ENCODE results near the gene FOXO3. TPM values are rescaled to one million over a fixed set of nuclear protein-coding genes. Genes with fewer than 3 reads are reported as not detected.

FOXO3 gene
- total RNA-seq, 4 donors from 2014 or later: 146 to 200 (median 166) TPM

DNA sequence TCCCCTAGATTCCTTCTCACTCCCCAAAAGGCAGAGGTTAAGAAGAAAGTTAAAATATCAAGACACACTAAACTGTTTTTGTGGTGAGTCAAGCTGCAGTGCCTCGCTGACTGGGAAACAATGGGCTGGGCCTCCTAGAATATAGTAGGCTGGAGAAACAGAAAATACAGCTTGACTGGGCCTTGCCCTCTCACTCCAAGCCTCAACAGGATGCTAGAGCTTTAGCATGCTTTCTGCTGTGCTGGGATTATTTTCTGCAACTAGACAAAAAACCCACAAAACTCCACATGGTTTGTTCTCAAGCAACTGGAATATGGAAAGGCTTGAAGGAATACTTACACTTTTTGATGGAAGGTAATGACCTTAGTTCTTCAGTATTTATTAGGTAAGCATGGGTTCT lies 27.9 kb downstream of the FOXO3 start:
- Histone ChIP-seq H3K36me3 (no peaks in the 10 kb centered on the region), H3K27me3 (no peaks in the 10 kb centered on the region), H3K9me3 (no peaks in the 10 kb centered on the region), H3K4me3 (no peak overlapping the region), H3K4me1 (peaks cover 6 to 98% (median 93%) of the 10 kb centered on the region in 4 donors), H3K27ac (peak overlapping the region; percentile 84 to 93 (median 86))
- TF ChIP-seq EP300 (IDR thresholded peaks at IDR 0.05): no peak
- no peak for TF ChIP-seq POLR2A (IDR thresholded peaks at IDR 0.05)
- no peak for TF ChIP-seq CTCF (IDR thresholded peaks at IDR 0.05)
- DNase-seq (ENCODE audit: low spot score in 2 of 2): no peak
- 4 to 9% methylated on average over 1 of the region's 1 CpG for WGBS, 2 donors

DNA sequence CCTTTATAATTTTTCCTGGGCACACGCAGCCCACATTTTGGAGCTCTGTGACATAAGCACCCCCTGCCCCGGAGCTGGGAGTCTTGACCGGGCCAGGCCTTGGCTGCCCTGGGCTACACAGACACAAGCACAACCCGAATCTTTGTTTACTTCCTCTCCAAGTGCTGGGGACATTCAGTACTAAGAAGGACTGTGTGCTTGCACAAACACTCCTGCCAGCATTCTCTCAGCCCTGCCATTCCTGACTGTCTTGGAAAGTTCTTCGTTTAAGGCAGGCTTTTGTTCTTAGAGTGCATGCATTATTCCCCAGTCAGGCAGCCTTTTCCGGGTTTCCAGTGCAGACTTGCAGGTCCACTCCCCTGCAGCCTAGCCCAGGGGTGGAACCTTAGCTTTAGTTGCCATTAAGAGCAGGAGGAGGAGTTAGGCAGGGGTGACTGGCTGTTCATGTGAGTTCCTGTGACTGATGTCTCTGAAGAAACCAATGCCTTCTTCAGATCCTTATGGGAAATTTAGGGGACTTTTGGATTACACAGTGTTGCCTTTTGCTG lies 28.6 kb downstream of the FOXO3 start:
- peak overlapping the region in 2 of 4 donors; percentile 17 to 20 for H3K4me3 ChIP-seq
- TF ChIP-seq POLR2A (IDR thresholded peaks at IDR 0.05): peak in 1 of 2 donors; percentile 45
- peak; percentile 96 to 100 for TF ChIP-seq EP300 (IDR thresholded peaks at IDR 0.05)
- TF ChIP-seq CTCF (IDR thresholded peaks at IDR 0.05): peak in 1 of 5 experiments; percentile 24
- 5 to 13% methylated on average over 6 of the region's 6 CpGs for WGBS, 2 donors
- H3K27ac ChIP-seq: peak overlapping the region; percentile 84 to 93 (median 86)
- H3K36me3 ChIP-seq: no peaks in the 10 kb centered on the region
- H3K27me3 ChIP-seq: no peaks in the 10 kb centered on the region
- H3K4me1 ChIP-seq: peaks cover 6 to 98% (median 93%) of the 10 kb centered on the region in 4 donors
- peak; percentile 67 to 76 for DNase-seq (ENCODE audit: low spot score in 2 of 2)
- no peaks in the 10 kb centered on the region for H3K9me3 ChIP-seq

DNA sequence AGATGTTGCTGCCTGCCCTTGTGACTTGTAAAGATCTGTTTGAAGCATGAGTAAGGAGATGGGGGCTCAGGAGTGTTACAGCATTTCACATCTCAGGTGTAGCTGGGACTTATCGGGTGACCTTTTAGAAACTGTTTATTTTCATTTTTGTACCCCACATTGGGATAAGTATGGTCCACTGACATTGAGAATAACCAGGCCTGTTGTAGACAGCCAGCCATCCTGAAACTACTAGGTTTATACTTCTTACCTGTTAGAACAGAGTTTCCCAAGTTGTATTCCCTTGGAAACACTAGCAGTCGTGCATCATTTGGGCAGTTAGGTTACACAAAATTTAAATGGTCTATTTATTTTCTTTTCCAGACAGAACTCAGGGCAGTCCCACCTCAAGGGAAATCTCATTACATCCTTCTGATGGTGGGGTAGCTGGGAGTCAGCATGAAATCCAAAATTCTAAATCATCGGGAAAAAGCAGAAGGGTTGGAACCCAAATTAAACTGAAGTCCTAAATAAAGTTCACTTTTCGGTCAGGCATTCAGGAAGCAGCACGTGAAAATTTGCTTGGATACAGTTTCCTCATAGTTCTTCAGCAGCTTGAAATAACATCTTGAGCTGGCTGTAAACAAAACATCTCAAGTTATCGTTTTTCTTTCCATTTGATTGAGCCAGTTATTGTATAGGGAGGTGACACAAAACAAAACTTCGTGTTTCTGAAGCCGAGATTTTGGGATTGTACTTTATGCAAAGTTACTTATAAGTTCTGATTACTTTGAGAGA lies 30.5 kb downstream of the FOXO3 start:
- Histone ChIP-seq H3K27ac (peak overlapping the region; percentile 72 to 93 (median 86)), H3K27me3 (no peaks in the 10 kb centered on the region), H3K4me3 (no peak overlapping the region), H3K4me1 (peaks cover 6 to 100% (median 94%) of the 10 kb centered on the region in 4 donors), H3K36me3 (no peaks in the 10 kb centered on the region), H3K9me3 (no peaks in the 10 kb centered on the region)
- WGBS, 2 donors: 29 to 31% methylated on average over 8 of the region's 8 CpGs
- TF ChIP-seq CTCF (IDR thresholded peaks at IDR 0.05): no peak
- TF ChIP-seq EP300 (IDR thresholded peaks at IDR 0.05): peak; percentile 78 to 80
- no peak for DNase-seq (ENCODE audit: low spot score in 2 of 2)

DNA sequence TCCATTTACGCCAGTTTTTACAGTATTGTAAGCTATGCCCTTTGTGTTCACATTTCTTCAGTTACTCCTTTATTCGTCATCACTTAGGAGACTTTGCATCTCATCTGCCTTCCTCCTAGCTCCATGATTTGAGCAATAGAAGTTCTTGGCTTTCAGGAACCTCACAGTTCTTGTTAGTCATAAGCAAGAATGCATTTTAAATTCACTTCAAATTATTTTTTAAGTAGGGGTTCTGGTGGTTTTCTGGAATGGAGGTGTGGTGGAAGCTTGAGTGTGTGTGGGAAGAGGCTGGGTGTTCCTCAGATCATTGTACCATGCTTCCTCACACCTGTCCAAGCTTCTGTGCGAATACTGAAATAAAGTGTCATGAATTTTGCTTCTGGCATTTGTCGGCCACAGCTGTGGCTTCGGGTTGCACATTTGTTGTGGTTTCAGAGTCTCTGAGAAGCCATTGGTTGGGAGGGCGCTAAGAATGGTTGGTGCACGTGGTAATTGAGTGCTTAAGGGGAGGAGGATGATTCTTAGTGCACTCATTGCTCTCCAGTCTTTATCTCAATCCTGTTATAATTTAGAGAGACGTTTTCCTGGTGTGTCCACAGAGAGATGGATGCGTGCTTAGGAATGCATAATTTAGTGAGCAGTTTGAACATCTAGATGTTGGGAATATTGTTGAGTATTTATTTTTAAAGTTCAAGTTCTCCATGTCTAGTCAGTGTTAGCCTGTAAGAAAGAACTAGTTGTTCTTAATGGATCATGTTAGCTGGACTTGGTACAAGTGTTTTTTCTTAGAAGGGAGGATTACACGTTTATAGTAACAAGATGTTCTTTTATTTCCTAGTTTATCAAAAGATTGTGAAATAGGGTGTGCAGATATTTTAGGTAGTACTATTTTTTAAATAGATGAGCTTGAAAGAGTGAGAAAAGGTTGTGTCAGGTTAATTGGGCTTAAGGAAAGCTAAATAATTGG lies 31.9 kb downstream of the FOXO3 start:
- H3K9me3 ChIP-seq: no peaks in the 10 kb centered on the region
- H3K27me3 ChIP-seq: no peaks in the 10 kb centered on the region
- H3K27ac ChIP-seq: peak overlapping the region; percentile 72 to 93 (median 86)
- H3K4me3 ChIP-seq: peak overlapping the region in 1 of 4 donors; percentile 6
- peak in 1 of 2 donors; percentile 64 for DNase-seq (ENCODE audit: low spot score in 2 of 2)
- H3K36me3 ChIP-seq: no peaks in the 10 kb centered on the region
- peaks cover 6 to 100% (median 92%) of the 10 kb centered on the region in 4 donors for H3K4me1 ChIP-seq
- WGBS, 2 donors: 32 to 37% methylated on average over 10 of the region's 10 CpGs
- no peak for TF ChIP-seq POLR2A (IDR thresholded peaks at IDR 0.05)
- TF ChIP-seq EP300 (IDR thresholded peaks at IDR 0.05): peak; percentile 66 to 80

DNA sequence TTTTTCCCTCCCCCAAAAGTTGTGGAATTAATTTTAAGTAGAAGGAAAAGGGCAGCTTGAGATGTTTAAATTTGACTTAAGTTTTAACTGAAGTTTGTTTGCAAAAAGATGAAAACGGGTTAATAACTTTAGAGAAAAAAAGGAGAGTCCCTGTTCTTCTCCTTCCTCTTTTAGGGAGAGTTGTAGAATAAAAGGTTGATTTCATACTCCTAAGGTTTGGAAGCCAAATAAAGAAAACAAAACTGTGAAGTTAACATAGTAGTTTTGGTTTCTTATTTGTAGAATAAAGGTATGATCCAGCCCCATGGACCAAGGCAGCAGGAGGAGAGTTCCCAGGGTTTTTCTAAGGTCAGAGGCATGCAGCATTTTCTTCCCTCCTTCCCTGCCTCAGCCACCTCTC lies 33.4 kb downstream of the FOXO3 start:
- no peaks in the 10 kb centered on the region for H3K36me3 ChIP-seq
- H3K4me1 ChIP-seq: peaks cover 3 to 100% (median 90%) of the 10 kb centered on the region in 4 donors
- TF ChIP-seq EP300 (IDR thresholded peaks at IDR 0.05): no peak
- TF ChIP-seq CTCF (IDR thresholded peaks at IDR 0.05): no peak
- TF ChIP-seq POLR2A (IDR thresholded peaks at IDR 0.05): no peak
- H3K9me3 ChIP-seq: no peaks in the 10 kb centered on the region
- H3K27ac ChIP-seq: peak overlapping the region; percentile 51 to 93 (median 86)
- H3K27me3 ChIP-seq: no peaks in the 10 kb centered on the region
- no peak for DNase-seq (ENCODE audit: low spot score in 2 of 2)
- no peak overlapping the region for H3K4me3 ChIP-seq
- WGBS, 2 donors: 59 to 60% methylated on average over 1 of the region's 1 CpG
